ENCODE results near the gene ADRA2B.

Gene ADRA2B

DNA sequence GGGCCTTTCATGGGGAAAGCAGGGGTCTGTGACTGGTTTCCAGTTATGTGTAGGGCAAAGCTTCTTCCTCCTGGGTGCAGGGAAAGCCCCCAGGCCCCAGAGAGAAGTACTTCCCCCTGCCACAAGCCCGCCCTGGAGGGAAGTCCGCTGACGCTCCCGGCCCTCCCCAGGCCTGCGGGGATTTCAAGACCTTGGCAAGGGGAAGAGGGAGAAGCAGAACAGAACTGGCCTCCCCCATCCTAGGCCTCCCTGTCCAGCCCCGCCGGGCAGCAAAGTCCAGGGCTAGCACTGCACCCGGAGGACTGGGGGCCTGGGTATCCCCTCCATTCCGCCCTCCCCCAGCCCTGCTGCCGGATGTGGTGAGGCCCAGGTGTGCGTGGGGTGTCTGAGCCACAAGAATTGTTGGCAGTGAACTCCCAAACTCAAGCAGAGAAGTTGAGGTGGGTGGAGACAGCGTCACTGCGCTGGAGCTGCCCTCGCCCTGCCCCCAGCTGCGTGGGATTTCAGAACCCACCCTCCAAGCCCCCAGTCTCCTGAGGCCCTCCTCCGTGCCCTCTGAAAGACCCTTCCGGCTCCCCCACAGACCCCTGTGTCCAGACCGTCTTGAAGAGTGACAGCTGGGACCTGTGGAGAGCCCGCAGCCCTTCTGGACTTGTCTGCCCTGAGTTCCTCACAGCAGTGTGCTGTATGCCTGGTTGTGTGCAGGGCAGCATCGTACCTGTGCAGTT is 29.9 kb upstream of the ADRA2B start:
- Histone ChIP-seq H3K27ac (peak overlapping the region; percentile 65), H2AFZ (peak overlapping the region; percentile 77), H3K27me3 (ENCODE audit: control insufficient read depth, insufficient read depth, low read length) (no peaks in the 10 kb centered on the region), H3K79me2 (no peaks in the 10 kb centered on the region), H3K4me1 (peaks cover 20% of the 10 kb centered on the region), H3K9ac (no peak overlapping the region), H3K36me3 (ENCODE audit: control insufficient read depth, insufficient read depth, low read length) (no peaks in the 10 kb centered on the region), H3K9me3 (ENCODE audit: control insufficient read depth, low read length) (no peaks in the 10 kb centered on the region), H3K4me3 (ENCODE audit: low read depth, low read length) (peak overlapping the region; percentile 11), H3K4me2 (ENCODE audit: low read length) (peak overlapping the region; percentile 87)
- TF ChIP-seq, protein P1, sequence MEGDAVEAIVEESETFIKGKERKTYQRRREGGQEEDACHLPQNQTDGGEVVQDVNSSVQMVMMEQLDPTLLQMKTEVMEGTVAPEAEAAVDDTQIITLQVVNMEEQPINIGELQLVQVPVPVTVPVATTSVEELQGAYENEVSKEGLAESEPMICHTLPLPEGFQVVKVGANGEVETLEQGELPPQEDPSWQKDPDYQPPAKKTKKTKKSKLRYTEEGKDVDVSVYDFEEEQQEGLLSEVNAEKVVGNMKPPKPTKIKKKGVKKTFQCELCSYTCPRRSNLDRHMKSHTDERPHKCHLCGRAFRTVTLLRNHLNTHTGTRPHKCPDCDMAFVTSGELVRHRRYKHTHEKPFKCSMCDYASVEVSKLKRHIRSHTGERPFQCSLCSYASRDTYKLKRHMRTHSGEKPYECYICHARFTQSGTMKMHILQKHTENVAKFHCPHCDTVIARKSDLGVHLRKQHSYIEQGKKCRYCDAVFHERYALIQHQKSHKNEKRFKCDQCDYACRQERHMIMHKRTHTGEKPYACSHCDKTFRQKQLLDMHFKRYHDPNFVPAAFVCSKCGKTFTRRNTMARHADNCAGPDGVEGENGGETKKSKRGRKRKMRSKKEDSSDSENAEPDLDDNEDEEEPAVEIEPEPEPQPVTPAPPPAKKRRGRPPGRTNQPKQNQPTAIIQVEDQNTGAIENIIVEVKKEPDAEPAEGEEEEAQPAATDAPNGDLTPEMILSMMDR (IDR thresholded peaks at IDR 0.05), result no peak

DNA sequence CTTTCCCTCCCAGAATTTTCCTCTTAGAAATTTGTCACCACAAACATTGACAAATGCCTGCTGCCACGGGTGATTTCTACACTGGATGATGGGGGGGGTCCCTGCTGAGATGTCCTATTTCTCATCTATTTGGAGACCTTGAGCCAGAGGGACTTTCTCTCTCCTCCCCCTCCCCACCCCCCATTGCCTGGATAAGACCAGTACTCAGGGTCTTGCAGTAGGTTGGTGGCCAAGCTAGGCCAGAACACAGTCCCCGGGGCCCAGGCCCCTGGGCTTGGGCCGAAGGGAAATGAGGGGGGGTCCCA is 29.4 kb upstream of the ADRA2B start:
- Histone ChIP-seq H3K9ac (no peak overlapping the region), H3K36me3 (ENCODE audit: control insufficient read depth, insufficient read depth, low read length) (no peaks in the 10 kb centered on the region), H3K27ac (peak overlapping the region; percentile 65), H3K4me3 (ENCODE audit: low read depth, low read length) (peak overlapping the region; percentile 6), H3K79me2 (no peaks in the 10 kb centered on the region), H3K4me2 (ENCODE audit: low read length) (peak overlapping the region; percentile 87), H2AFZ (peak overlapping the region; percentile 81), H3K9me3 (ENCODE audit: control insufficient read depth, low read length) (no peaks in the 10 kb centered on the region), H3K4me1 (peaks cover 20% of the 10 kb centered on the region), H3K27me3 (ENCODE audit: control insufficient read depth, insufficient read depth, low read length) (no peaks in the 10 kb centered on the region)
- TF ChIP-seq, protein P1 (IDR thresholded peaks at IDR 0.05), result no peak

DNA sequence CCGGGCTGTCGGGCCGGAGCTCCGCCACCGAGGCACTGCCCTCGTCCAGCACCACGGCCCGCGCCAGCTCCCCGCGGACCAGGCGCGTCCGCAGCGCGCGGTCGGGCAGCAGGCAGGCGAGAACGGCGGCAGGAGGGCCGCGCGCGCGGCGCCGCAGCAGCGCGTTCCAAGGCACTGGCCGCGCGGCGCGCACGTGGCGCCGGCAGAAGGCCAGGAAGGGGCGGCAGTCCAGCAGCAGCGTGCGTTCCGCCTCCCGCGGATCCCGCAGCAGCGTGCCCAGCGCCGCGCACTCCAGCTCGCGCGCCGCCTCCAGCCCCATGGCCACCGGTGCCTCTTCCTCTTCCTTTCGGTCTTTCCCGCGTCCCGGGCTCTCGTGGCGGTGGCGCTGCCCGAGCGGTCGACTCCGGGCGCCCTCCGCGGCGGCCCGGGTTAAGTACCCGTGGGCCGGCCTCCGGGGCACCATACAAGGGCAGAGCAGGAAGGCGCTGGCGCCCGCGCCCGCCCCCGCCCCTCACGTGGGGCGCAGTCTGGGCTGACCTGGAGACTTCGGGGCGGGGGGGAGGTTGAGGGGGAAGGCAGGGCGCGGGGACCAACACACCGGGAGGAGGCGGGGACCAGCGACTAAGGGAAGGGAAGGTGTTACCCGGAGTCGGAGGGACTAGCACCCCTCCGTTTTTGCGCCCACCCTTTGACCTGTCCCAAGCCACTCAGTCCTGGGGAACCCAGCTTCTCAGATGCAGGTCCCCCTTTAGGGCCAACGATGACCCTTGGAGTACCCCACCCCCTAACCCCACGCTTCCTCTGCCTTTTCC is 28.9 kb upstream of the ADRA2B start, which contains the start of gene DUSP2:
Gene DUSP2, minus strand, starts transcription at position 405 of the 812 bp plus-strand sequence. Its CDS starts 86 bp downstream, at position 319.
- no peaks in the 10 kb centered on the region for H3K9me3 ChIP-seq (ENCODE audit: control insufficient read depth, low read length)
- TF ChIP-seq, protein P1 (IDR thresholded peaks at IDR 0.05), result no peak
- peaks cover 20% of the 10 kb centered on the region for H3K4me1 ChIP-seq
- peak within 1 kb of the TSS; percentile 35 for H3K9ac ChIP-seq
- peak within 1 kb of the TSS; percentile 81 for H2AFZ ChIP-seq
- peak within 1 kb of the TSS; percentile 65 for H3K4me3 ChIP-seq (ENCODE audit: low read depth, low read length)
- no peaks in the 10 kb centered on the region for H3K36me3 ChIP-seq (ENCODE audit: control insufficient read depth, insufficient read depth, low read length)
- peak within 1 kb of the TSS; percentile 65 for H3K27ac ChIP-seq
- H3K79me2 ChIP-seq, result no peaks in the 10 kb centered on the region
- no peaks in the 10 kb centered on the region for H3K27me3 ChIP-seq (ENCODE audit: control insufficient read depth, insufficient read depth, low read length)
- H3K4me2 ChIP-seq (ENCODE audit: low read length), result peak within 1 kb of the TSS; percentile 87

DNA sequence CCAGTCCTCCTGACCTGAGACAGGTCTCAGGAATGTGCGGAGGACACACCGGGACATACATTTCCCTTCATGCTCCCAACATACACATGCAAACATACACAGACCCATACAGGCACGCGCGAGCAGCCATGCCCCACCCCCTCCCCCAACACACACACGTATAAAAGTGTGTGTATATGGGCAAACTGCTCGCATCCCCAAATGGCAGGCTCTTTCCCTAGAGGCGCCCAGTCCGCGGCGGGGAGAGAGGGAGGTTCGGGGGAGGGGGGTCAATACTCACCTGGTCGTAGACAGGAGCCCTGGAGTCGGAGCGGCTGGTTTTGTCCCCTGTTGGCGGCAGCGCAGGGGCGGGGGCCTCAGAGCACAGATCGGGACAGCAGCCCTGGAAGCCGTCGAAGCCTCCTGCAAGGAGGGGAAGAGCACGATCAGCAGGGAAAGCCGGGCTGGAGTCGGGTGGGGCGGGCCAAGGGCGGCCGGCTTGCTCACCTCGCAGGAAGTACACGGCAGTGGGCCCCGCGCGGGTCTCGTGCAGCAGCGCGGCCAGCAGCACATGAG is 28.2 kb upstream of the ADRA2B start:
- TF ChIP-seq, protein P1 (IDR thresholded peaks at IDR 0.05), result no peak
- Histone ChIP-seq H3K4me2 (ENCODE audit: low read length) (peak overlapping the region; percentile 87), H3K4me3 (ENCODE audit: low read depth, low read length) (peak overlapping the region; percentile 47), H3K4me1 (peaks cover 20% of the 10 kb centered on the region), H3K27ac (no peak overlapping the region), H3K79me2 (no peaks in the 10 kb centered on the region), H3K36me3 (ENCODE audit: control insufficient read depth, insufficient read depth, low read length) (no peaks in the 10 kb centered on the region), H3K9ac (no peak overlapping the region), H3K9me3 (ENCODE audit: control insufficient read depth, low read length) (no peaks in the 10 kb centered on the region), H3K27me3 (ENCODE audit: control insufficient read depth, insufficient read depth, low read length) (no peaks in the 10 kb centered on the region), H2AFZ (peak overlapping the region; percentile 54)
